Measurements from ENCODE around the gene TULP4. TPM values are rescaled to one million over a fixed set of nuclear protein-coding genes. Genes with fewer than 3 reads are reported as not detected.

The TULP4 gene
- total RNA-seq, 1 experiment from 2014 or later = 82.0 TPM

DNA sequence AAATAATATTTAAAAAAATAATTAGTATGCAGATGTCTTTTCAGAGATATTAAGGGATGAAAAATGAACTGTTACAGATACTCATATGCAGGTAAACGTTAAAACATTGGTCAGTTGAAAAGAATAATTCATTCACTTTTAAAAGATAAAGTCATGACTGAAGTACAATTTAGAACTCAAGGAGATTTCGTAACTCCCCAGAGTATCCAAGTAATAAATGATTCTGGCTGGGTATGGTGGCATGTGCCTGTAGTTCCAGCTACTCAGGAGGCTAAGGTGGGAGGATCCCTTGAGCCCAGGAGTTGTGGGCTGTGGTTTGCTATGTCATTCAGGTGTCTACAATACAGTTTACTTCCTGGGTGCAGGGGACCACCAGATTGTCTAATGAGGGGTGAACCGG, 125.3 kb downstream of the TULP4 start:
- no peaks in the 10 kb centered on the region for H3K36me3 ChIP-seq (ENCODE audit: insufficient read depth, low read length, poor library complexity, severe bottlenecking)
- ChIA-PET CTCF (no interaction called here), POLR2A (ENCODE audit: low non-redundant PET) (no interaction called here)
- H3K4me1 ChIP-seq (ENCODE audit: insufficient read depth, low read length, poor library complexity, severe bottlenecking) = no peaks in the 10 kb centered on the region
- no peaks in the 10 kb centered on the region for H3K27me3 ChIP-seq (replicated peaks; ENCODE audit: insufficient read depth, low read depth, low read length, poor library complexity)
- H3K4me3 ChIP-seq (ENCODE audit: low read depth, low read length, poor library complexity, severe bottlenecking) = no peak overlapping the region
- no peaks in the 10 kb centered on the region for H3K9me3 ChIP-seq (ENCODE audit: low read depth, low read length, poor library complexity, severe bottlenecking)
- TF ChIP-seq, protein P1, sequence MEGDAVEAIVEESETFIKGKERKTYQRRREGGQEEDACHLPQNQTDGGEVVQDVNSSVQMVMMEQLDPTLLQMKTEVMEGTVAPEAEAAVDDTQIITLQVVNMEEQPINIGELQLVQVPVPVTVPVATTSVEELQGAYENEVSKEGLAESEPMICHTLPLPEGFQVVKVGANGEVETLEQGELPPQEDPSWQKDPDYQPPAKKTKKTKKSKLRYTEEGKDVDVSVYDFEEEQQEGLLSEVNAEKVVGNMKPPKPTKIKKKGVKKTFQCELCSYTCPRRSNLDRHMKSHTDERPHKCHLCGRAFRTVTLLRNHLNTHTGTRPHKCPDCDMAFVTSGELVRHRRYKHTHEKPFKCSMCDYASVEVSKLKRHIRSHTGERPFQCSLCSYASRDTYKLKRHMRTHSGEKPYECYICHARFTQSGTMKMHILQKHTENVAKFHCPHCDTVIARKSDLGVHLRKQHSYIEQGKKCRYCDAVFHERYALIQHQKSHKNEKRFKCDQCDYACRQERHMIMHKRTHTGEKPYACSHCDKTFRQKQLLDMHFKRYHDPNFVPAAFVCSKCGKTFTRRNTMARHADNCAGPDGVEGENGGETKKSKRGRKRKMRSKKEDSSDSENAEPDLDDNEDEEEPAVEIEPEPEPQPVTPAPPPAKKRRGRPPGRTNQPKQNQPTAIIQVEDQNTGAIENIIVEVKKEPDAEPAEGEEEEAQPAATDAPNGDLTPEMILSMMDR (conservative IDR thresholded peaks at IDR 0.05; ENCODE audit: low read depth, low read length) = no peak
- TF ChIP-seq EZH2 (IDR thresholded peaks at IDR 0.05; ENCODE audit: borderline replicate concordance, low read depth, low read length, poor library complexity, severe bottlenecking) = no peak
- H3K27ac ChIP-seq (ENCODE audit: low read depth, low read length, poor library complexity, severe bottlenecking) = no peak overlapping the region
- intact Hi-C loops (cut with micrococcal nuclease; ENCODE audit: unreplicated experiment) = no loop called here
- BruUV-seq (replicated peaks) = no TSS peak
- DNase-seq (ENCODE audit: low spot score) = no peak

DNA sequence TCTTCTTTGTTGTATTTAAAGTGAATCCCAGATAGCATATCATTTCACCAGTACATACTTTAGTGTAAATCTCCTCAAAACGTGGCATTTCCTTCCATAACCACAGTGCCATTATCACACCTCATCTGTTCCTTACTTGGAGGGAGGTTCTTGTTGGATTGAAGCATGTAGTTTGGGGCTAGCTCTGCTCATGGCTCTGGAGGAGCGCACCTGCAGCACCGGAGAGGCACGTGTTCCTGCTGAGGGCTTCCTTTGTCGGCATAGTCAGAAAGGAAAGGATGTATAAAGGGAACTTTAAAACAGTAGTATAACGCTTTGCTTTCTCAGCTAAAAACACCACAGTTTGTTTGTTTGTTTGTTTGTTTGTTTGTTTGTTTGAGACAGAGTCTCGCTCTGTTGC, 126.0 kb downstream of the TULP4 start:
- no peak for TF ChIP-seq EZH2 (IDR thresholded peaks at IDR 0.05; ENCODE audit: borderline replicate concordance, low read depth, low read length, poor library complexity, severe bottlenecking)
- TF ChIP-seq, protein P1 (conservative IDR thresholded peaks at IDR 0.05; ENCODE audit: low read depth, low read length) = no peak
- no peaks in the 10 kb centered on the region for H3K4me1 ChIP-seq (ENCODE audit: insufficient read depth, low read length, poor library complexity, severe bottlenecking)
- intact Hi-C loops (cut with micrococcal nuclease; ENCODE audit: unreplicated experiment) = no loop called here
- no TSS peak for BruUV-seq (replicated peaks)
- H3K27me3 ChIP-seq (replicated peaks; ENCODE audit: insufficient read depth, low read depth, low read length, poor library complexity) = no peaks in the 10 kb centered on the region
- no peak overlapping the region for H3K4me3 ChIP-seq (ENCODE audit: low read depth, low read length, poor library complexity, severe bottlenecking)
- DNase-seq (ENCODE audit: low spot score) = no peak
- no peaks in the 10 kb centered on the region for H3K36me3 ChIP-seq (ENCODE audit: insufficient read depth, low read length, poor library complexity, severe bottlenecking)
- ChIA-PET POLR2A (ENCODE audit: low non-redundant PET) (no interaction called here), CTCF (no interaction called here)
- no peak overlapping the region for H3K27ac ChIP-seq (ENCODE audit: low read depth, low read length, poor library complexity, severe bottlenecking)
- no peaks in the 10 kb centered on the region for H3K9me3 ChIP-seq (ENCODE audit: low read depth, low read length, poor library complexity, severe bottlenecking)

DNA sequence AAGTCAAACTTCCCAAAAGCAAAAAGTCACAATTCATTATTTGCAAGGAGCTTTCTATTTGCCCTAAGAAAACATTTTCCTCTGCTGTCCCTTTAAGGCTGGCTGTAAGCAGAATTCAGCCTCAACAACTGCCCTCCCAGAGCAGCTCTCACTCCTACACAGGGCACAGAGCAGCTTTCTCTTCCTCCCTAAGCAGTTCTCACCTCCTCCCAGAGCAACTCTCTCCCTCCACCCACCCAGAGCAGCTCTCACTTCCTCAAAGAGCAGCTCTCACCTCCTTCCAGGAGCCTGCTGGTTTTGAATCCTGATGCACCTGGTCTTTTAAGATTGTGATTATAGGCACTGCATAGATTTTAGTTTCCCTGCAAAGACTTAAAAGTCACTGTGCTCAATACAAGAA, 127.0 kb downstream of the TULP4 start:
- BruUV-seq (replicated peaks) = no TSS peak
- ChIA-PET POLR2A (ENCODE audit: low non-redundant PET) (interaction anchor here (0.6 kb wide), 1 partner anchor 187 kb away, joined by 4 read pairs; no protein-coding TSS in a partner anchor), CTCF (interaction anchor here (0.5 kb wide), 1 partner anchor 80 kb away, joined by 3 read pairs; no protein-coding TSS in a partner anchor)
- H3K27me3 ChIP-seq (replicated peaks; ENCODE audit: insufficient read depth, low read depth, low read length, poor library complexity) = no peaks in the 10 kb centered on the region
- TF ChIP-seq, protein P1 (conservative IDR thresholded peaks at IDR 0.05; ENCODE audit: low read depth, low read length) = no peak
- TF ChIP-seq EZH2 (IDR thresholded peaks at IDR 0.05; ENCODE audit: borderline replicate concordance, low read depth, low read length, poor library complexity, severe bottlenecking) = no peak
- H3K9me3 ChIP-seq (ENCODE audit: low read depth, low read length, poor library complexity, severe bottlenecking) = no peaks in the 10 kb centered on the region
- intact Hi-C loops (cut with micrococcal nuclease; ENCODE audit: unreplicated experiment) = no loop called here
- H3K4me3 ChIP-seq (ENCODE audit: low read depth, low read length, poor library complexity, severe bottlenecking) = no peak overlapping the region
- no peak for DNase-seq (ENCODE audit: low spot score)
- no peak overlapping the region for H3K27ac ChIP-seq (ENCODE audit: low read depth, low read length, poor library complexity, severe bottlenecking)
- no peaks in the 10 kb centered on the region for H3K4me1 ChIP-seq (ENCODE audit: insufficient read depth, low read length, poor library complexity, severe bottlenecking)
- H3K36me3 ChIP-seq (ENCODE audit: insufficient read depth, low read length, poor library complexity, severe bottlenecking) = no peaks in the 10 kb centered on the region

Data from A673 (cell line).